Upper lobe of left lung (tissue), 6 donors: Measurements from ENCODE around the gene TMEM117. TPM values are rescaled to one million over a fixed set of nuclear protein-coding genes. Genes with fewer than 3 reads are reported as not detected.
"Not testable (repeated sequence)": the region's sequence is repeated elsewhere in the genome, so short reads cannot be mapped to it uniquely, and the experiment has no call there.

Source experiments
- ATAC-seq, 2 donors: fragments of 200-7000 bp; cut with Tn5 transposase; one replicate each; pipeline ENCODE4 v1.9.1; 2022; ENCODE audit warnings: mild to moderate bottlenecking in 2 of 2, moderate library complexity in 2 of 2; ENCODE audit not compliant: low FRiP score in 2 of 2
- DNase-seq, 2 donors: peaks; one replicate each; pipeline ENCODE4 v3.0.0-alpha.2; 2019 to 2020
- H3K27ac ChIP-seq, 4 donors: fragments of 200-600 bp; sonication (generic); one replicate each; pipeline ENCODE4 v1.5.1; 2016 to 2019
- H3K27me3 ChIP-seq, 4 donors: fragments of 200-600 bp; sonication (generic); one replicate each; pipeline ENCODE4 v1.5.1; 2017 to 2019
- H3K36me3 ChIP-seq, 4 donors: fragments of 200-600 bp; sonication (generic); one replicate each; pipeline ENCODE4 v1.5.1; 2016 to 2019
- H3K4me1 ChIP-seq, 4 donors: fragments of 200-600 bp; sonication (generic); one replicate each; pipeline ENCODE4 v1.5.1; 2018 to 2019
- H3K4me3 ChIP-seq, 4 donors: fragments of 200-600 bp; sonication (generic); one replicate each; pipeline ENCODE4 v1.5.1; 2017 to 2019; ENCODE audit warnings: mild to moderate bottlenecking in 2 of 4, moderate library complexity in 1 of 4
- H3K9me3 ChIP-seq, 4 donors: fragments of 200-600 bp; sonication (generic); one replicate each; pipeline ENCODE4 v1.5.1; 2018 to 2019
- CTCF ChIP-seq, 6 experiments: fragments of 450-650 bp in 4 of 6; fragments of 200-600 bp in 2 of 6; sonication (generic) in 2 of 6; IDR thresholded peaks; one replicate each; pipeline ENCODE4 v1.5.1; 2016 to 2019; ENCODE audit warnings: antibody characterized with exemption in 6 of 6
- EP300 ChIP-seq, 4 donors: sonication (generic); formaldehyde crosslinking; IDR thresholded peaks; one replicate each; pipeline ENCODE4 v1.5.1; 2017; ENCODE audit warnings: antibody characterized with exemption in 4 of 4, control low read depth in 2 of 4
- POLR2A ChIP-seq, 4 donors: fragments of 450-650 bp; IDR thresholded peaks; one replicate each; pipeline ENCODE4 v1.5.1; 2016 to 2017; ENCODE audit warnings: antibody characterized with exemption in 4 of 4, mild to moderate bottlenecking in 2 of 4
- POLR2AphosphoS5 ChIP-seq, 2 donors: sonication (generic); formaldehyde crosslinking; IDR thresholded peaks; one replicate each; pipeline ENCODE4 v1.5.1; 2017; ENCODE audit warnings: antibody characterized with exemption in 2 of 2
- WGBS, 2 donors: methylation state at CpG; one replicate each; pipeline ENCODE4 v1.1.5; 2017 to 2018; 5-methylcytosine and 5-hydroxymethylcytosine counted together
- total RNA-seq, 6 donors: library from RNA; depleted of rRNA in 4 of 6; stranded (reverse); fragments of >200 nt in 4 of 6; gene quantifications; one replicate each; pipeline versions ENCODE4 v1.1.0 to v1.2.1, GENCODE V29; 2016 to 2021
- donor health status: DM: no; HTN: no; CAD: no; lungs with moderate emphysema.
- donor health status: DM: no; HTN: yes; CAD: no; lungs with severe emphysema.

Gene TMEM117
- total RNA-seq, 6 donors from 2014 or later, result 2.6 to 8.4 (median 4.2) TPM

GRCh38 chr12:44026046-44026445 is 190.2 kb downstream of the TMEM117 start:
- no peaks in the 10 kb centered on the region for H3K27me3 ChIP-seq
- no peak overlapping the region for H3K27ac ChIP-seq
- TF ChIP-seq CTCF (IDR thresholded peaks at IDR 0.05) (no peak), POLR2AphosphoS5 (IDR thresholded peaks at IDR 0.05) (no peak), EP300 (IDR thresholded peaks at IDR 0.05) (no peak), POLR2A (IDR thresholded peaks at IDR 0.05) (no peak)
- no peak for ATAC-seq
- H3K4me1 ChIP-seq, result no peaks in the 10 kb centered on the region
- H3K4me3 ChIP-seq, result no peak overlapping the region
- no peaks in the 10 kb centered on the region for H3K36me3 ChIP-seq
- no peak for DNase-seq
- 91 to 93% methylated on average over 2 of the region's 2 CpGs for WGBS, 2 donors
- H3K9me3 ChIP-seq, result peaks cover 0 to 3% (median 0%) of the 10 kb centered on the region in 4 donors

- H3K4me1 ChIP-seq, H3K4me3 ChIP-seq, ATAC-seq, H3K27me3 ChIP-seq, H3K27ac ChIP-seq, DNase-seq, H3K36me3 ChIP-seq: not testable (repeated sequence)
- WGBS, 2 donors, result 89 to 90% methylated on average over 2 of the region's 2 CpGs
- peaks cover 0 to 12% (median 5%) of the 10 kb centered on the region in 4 donors for H3K9me3 ChIP-seq
These were observed 191.0 kb downstream of the TMEM117 start for GRCh38 chr12:44026926-44027325.

- WGBS, 2 donors, result 95 to 97% methylated on average over 4 of the region's 4 CpGs
- H3K9me3 ChIP-seq, result peaks cover 0 to 12% (median 6%) of the 10 kb centered on the region in 4 donors
- no peaks in the 10 kb centered on the region for H3K36me3 ChIP-seq
- DNase-seq (no peak), ATAC-seq (no peak)
- no peaks in the 10 kb centered on the region for H3K27me3 ChIP-seq
- no peak overlapping the region for H3K4me3 ChIP-seq
- TF ChIP-seq CTCF (IDR thresholded peaks at IDR 0.05), result no peak
- TF ChIP-seq POLR2A (IDR thresholded peaks at IDR 0.05), result no peak
- no peak for TF ChIP-seq EP300 (IDR thresholded peaks at IDR 0.05)
- TF ChIP-seq POLR2AphosphoS5 (IDR thresholded peaks at IDR 0.05), result no peak
- H3K27ac ChIP-seq, result no peak overlapping the region
- no peaks in the 10 kb centered on the region for H3K4me1 ChIP-seq
These were observed 193.3 kb downstream of the TMEM117 start for GRCh38 chr12:44029194-44029593.

- TF ChIP-seq CTCF (IDR thresholded peaks at IDR 0.05) (no peak), POLR2AphosphoS5 (IDR thresholded peaks at IDR 0.05) (no peak), POLR2A (IDR thresholded peaks at IDR 0.05) (no peak), EP300 (IDR thresholded peaks at IDR 0.05) (no peak)
- ATAC-seq (no peak), DNase-seq (no peak)
- no peak overlapping the region for H3K4me3 ChIP-seq
- H3K27me3 ChIP-seq, result no peaks in the 10 kb centered on the region
- WGBS, 2 donors, result 52 to 100% methylated on average over 1 of the region's 1 CpG
- no peak overlapping the region for H3K27ac ChIP-seq
- no peaks in the 10 kb centered on the region for H3K36me3 ChIP-seq
- H3K4me1 ChIP-seq, result no peaks in the 10 kb centered on the region
- H3K9me3 ChIP-seq, result peaks cover 0 to 12% (median 6%) of the 10 kb centered on the region in 4 donors
These were observed 195.7 kb downstream of the TMEM117 start for GRCh38 chr12:44031472-44032185.

GRCh38 chr12:44034906-44035305 is 199.0 kb downstream of the TMEM117 start:
- Histone ChIP-seq H3K27ac (no peak overlapping the region), H3K4me3 (no peak overlapping the region), H3K4me1 (no peaks in the 10 kb centered on the region), H3K27me3 (no peaks in the 10 kb centered on the region), H3K9me3 (peaks cover 0 to 12% (median 6%) of the 10 kb centered on the region in 4 donors), H3K36me3 (no peaks in the 10 kb centered on the region)
- 87 to 91% methylated on average over 5 of the region's 5 CpGs for WGBS, 2 donors
- ATAC-seq (no peak), DNase-seq (no peak)
- TF ChIP-seq POLR2AphosphoS5 (IDR thresholded peaks at IDR 0.05) (no peak), EP300 (IDR thresholded peaks at IDR 0.05) (no peak), POLR2A (IDR thresholded peaks at IDR 0.05) (no peak), CTCF (IDR thresholded peaks at IDR 0.05) (no peak)
